Liver (tissue), 3 donors: ENCODE results near the gene GRIK2.

Experiments
- CTCF ChIP-seq: fragments of 150-350 bp; IDR thresholded peaks from 2 replicates; pipeline ENCODE4 v1.5.1; 2017; ENCODE audit warnings: improper control_type of control experiment, low read depth, low read length; ENCODE audit not compliant: missing input control
- EGR1 ChIP-seq, 2 donors: IDR thresholded peaks; 2 replicates each; pipeline ENCODE4 v1.6.1; 2016 to 2018; ENCODE audit warnings: antibody characterized with exemption in 2 of 2, low read depth in 2 of 2
- donor health status: healthy.
- donor health status: healthy.

- TF ChIP-seq EGR1 (IDR thresholded peaks at IDR 0.05; ENCODE audit: low read depth in 2 of 2) (no peak), CTCF (no peak)
Measured at GRCh38 chr6:101878554-101879276, 485.2 kb downstream of the GRIK2 start.
